Eye (tissue), 1 donor: ENCODE measurements around the gene CNOT2.
A peak's percentile ranks its signal among the peaks of the same experiment; 100 is the strongest.

Experiments used
- DNase-seq: peaks from one replicate; pipeline ENCODE4 v3.0.0-alpha.2; 2015

Gene CNOT2, protein sequence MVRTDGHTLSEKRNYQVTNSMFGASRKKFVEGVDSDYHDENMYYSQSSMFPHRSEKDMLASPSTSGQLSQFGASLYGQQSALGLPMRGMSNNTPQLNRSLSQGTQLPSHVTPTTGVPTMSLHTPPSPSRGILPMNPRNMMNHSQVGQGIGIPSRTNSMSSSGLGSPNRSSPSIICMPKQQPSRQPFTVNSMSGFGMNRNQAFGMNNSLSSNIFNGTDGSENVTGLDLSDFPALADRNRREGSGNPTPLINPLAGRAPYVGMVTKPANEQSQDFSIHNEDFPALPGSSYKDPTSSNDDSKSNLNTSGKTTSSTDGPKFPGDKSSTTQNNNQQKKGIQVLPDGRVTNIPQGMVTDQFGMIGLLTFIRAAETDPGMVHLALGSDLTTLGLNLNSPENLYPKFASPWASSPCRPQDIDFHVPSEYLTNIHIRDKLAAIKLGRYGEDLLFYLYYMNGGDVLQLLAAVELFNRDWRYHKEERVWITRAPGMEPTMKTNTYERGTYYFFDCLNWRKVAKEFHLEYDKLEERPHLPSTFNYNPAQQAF

DNA sequence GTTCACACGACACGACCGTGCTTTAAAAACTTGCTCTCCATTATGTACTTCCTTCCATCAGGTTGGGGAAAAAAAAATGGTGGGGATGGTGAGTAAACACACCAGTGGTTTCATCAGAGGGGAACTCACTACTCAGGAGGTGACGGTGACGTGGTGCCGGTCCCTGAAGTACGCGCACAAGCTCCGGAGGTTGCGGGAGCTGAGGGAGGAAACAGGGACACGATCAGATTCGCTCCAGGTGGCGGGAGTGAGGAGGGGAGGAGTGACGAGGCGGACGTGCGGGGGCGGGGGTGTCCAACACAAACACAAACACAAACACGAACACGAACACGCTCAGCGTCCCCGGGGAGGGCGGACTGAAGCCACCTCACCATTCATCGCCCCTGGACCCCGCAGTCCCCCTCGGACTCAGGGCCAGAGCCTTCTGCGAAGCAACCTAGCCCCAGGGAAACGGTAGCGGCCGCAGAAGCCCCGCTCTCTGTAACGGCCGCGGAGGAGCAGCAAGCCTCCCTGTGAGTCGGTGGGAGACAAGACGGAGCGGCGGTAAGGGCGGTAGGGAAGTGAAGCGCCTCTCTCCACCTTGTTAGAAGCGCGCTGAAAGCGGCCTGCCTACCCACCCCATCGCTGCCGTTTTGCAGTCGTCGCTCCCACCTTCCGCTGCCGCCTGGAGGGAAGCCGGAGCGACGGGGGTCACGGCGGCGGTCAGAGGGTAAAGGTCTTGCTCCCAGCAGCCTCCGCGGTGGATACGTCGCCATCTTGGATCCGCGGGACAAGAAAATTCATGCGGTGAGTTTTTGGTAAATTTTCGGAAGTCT is at the start of gene CNOT2:
Gene CNOT2, plus strand, starts transcription at position 739 of the 815 bp plus-strand sequence. CDS start 34,794 bp downstream, outside the sequence.
- peak; percentile 98 for DNase-seq

- no peak for DNase-seq
Observed at GRCh38 chr12:70194076-70194475, 49.2 kb upstream of the CNOT2 start.

GRCh38 chr12:70196811-70197281 is 46.4 kb upstream of the CNOT2 start:
- peak; percentile 62 for DNase-seq

DNA sequence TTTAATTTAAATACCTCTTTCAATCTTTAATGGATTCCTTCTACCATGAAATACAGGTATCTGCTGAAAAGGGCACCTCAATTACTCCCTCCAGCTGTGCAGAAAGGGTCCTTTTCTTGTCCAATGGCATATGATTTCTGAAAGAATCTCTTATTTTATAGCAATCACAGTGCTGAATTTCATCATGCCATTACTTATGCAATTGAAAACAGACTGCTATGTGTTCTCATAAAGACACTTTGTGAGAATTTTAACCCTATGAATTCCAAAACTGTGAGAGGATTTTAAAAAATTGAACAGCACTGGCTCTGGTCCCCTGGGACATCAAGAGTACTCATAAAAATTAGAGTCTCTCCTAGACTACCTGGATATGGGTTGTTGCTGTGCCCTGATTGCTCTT is 45.9 kb upstream of the CNOT2 start:
- peak; percentile 32 for DNase-seq

- DNase-seq = no peak
Observed at GRCh38 chr12:70213707-70214106, 29.5 kb upstream of the CNOT2 start.

- no peak for DNase-seq
Observed at GRCh38 chr12:70214972-70215617, 28.1 kb upstream of the CNOT2 start.

GRCh38 chr12:70217416-70217815 is 25.8 kb upstream of the CNOT2 start:
- DNase-seq = no peak

DNA sequence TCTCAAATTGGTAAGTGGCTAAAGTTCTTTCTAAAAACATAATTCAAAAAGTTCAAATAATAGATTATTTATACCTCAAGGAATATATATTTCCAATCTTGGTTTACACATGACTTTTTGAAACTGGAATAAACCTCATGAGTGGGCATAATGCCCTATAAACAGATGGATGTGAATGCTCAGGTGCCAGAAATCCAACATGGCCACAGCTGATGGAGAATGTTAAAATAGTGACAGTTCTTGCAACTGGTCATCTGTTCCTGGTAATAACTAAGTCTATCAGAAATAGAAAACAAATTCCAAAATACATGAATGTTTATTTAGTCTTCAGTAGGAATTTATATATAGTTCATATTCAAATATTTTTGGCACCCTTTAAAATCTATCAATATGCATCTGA is 21.6 kb upstream of the CNOT2 start:
- DNase-seq = no peak

DNA sequence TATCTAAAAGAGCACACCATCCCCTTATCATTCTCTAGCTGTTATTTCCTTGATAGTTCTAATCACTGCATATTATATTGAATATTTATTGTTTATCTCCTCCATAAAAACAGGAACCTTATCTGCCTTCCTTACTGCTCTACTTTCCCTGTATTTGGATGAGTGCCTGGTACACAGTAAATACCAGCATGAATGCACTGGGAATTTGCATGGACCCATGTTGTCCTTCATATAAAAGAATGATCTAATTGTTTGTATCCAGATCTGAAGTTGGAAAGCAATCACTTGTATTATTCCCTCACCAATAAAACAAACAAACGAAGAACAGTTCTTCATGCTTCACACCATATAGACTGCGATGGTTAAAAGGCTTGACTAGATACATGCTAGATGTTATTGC is 15.3 kb upstream of the CNOT2 start:
- no peak for DNase-seq

DNA sequence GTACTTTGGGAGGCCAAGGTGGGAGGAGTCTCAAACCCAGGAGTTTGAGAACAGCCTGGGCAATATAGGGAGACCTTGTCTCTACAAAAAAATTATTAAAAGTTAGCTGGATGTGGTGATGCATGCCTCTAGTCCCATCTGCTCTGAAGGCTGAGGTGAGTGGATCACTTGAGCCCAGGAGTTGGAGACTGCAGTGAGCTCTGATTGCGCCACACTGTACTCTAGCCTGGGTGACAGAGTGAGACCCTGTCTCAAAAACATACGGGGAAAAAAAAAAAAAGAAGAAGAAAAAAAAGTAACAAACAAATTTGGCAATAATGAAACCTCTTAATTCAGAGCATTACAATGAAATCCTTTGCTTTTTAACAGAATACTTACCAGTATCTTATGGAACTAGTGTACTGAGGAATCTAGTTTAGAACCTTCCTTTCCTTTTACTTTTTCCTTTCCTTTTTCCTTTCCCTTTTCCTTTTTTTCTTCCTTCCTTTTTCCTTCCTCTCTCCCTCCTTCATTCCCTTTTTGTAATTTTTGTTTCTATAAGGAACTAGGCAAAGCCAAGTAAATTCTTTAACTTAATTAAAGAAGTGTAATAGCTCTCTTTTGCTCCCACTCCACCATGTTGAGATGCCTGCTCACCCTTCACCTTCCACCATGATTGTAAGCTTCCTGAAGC is 12.2 kb upstream of the CNOT2 start:
- no peak for DNase-seq

GRCh38 chr12:70236990-70237389 is 6.2 kb upstream of the CNOT2 start:
- DNase-seq = no peak

GRCh38 chr12:70240673-70241072 is 2.6 kb upstream of the CNOT2 start:
- DNase-seq = no peak

GRCh38 chr12:70241845-70242244 is 1.4 kb upstream of the CNOT2 start:
- DNase-seq = no peak

DNA sequence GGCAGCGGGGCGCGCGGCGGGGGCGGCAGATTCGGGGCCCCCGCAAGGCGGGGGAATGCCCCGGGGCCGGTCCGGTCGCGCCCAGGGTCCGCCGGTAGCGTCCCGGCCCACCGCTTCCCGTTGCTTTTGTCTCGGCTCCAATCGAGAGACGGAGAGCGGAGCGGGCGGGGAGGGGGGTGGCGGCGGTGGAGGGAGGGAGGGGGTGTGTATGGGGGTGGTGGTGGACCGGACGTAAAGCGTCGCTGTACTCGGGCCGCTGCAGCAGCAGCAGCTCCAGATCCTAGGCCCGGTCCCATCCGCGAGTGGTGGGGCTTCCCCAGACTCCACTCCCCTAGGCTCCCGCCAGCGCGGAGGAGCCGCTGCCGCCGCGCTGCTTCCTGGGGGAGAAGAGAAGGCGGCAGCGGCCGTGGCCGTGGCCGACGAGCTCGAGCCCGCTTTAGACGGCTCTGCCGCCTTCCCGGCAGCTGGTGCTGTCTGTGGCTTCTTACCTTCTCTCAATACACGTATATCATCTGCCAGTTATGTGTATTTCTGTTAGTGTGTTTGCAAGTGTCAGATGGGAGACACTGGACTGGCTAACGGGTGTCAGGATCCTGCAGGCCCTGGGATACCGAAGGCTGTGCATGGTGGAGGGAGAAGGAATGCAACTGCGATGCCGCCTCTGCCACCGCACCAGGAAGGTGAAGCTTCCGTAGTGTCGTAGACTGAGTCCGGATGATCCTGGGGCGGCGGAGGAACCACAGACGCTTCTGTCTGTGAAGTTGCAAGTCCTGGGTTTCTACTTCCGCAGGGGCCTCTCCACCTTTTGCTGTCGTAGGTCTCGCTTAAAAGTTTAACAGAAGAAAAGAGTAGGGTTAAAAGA is 508 bp downstream of the CNOT2 start:
- no peak for DNase-seq

- DNase-seq = no peak
Observed at GRCh38 chr12:70244409-70244808, 1.2 kb downstream of the CNOT2 start.

- DNase-seq = no peak
Observed at GRCh38 chr12:70245458-70245857, 2.2 kb downstream of the CNOT2 start.

DNA sequence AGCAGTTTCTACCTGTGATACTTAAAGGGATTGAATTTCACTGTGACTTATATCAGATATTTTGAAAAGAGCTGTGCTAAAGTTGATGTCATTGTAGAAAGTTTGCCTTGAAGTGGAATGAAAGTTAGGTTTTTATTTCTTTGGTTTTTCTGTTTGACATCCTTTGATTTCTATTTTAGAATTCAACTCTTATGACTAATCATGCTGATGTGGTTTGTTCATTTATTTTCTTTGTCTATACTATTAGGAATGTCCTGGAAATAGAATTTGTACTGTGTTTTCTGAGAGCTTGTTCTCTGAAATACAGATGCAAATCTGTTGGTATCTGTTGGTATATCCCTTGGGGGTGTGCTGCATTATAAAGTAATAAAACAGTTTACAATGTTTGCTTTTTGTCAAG is 3.3 kb downstream of the CNOT2 start:
- DNase-seq = no peak

DNA sequence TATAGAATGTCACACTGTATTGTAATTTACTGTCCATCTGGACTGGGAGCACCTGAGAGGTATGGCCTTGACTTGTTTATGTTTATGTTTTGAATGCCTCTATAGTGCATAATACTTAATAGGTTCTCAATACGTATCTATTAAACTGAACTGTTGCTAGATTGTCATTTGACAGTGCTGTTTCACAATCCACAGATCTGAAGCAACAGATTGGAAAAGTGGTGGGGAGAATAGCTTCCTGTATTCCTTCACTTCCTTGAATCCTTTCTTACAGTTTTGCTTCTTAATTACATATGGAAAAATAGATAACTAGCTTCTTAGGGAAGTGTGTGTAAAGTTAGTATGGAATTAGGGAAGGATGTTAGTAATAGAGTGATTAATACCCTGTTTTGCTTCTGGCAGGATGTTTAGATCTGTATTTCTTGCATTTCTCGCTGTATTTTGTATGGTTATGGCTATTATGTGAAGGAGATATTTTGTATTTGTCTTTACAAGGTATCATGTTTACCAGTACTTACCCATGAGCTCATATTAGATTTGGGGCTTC is 4.5 kb downstream of the CNOT2 start:
- no peak for DNase-seq

DNA sequence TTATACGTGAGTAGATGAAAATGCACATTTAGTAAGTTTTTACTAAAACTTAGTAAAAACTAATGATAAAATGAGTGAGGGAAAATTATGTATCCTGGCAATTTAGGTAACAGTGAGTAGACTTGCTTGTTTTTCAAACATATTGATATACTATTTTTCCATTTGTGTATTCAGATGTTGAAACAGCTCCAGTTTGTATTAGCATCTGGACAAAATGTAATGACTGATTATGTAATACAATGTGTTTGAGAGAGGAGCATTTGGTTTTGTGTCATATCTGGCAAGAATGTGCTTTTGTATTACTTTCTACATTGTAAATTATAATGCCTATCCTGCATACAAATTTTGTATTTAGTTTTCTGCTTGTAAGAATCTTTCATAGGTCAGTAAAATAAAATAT is 5.6 kb downstream of the CNOT2 start:
- no peak for DNase-seq

DNA sequence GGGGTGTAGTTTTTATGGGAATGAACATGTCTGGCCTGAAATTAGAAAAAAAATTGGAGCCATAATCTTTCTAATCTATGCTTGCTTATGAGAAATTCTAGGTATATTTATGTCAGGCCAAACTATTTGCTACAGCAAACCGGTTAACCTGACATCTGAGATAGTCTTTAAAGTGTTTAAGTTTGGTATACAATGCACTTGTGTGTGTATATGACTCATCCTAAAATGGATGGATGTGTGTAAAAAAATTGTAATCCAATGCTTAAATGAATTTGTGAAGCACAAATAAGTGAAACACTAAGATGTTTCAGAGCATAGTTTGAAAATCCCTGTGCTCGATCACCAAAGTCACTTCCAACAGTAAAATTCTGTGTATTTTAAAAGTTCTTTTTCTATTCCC is 6.7 kb downstream of the CNOT2 start:
- DNase-seq = no peak

- DNase-seq = no peak
Observed at GRCh38 chr12:70251226-70251625, 8.0 kb downstream of the CNOT2 start.
